GM12892 (cell line): ENCODE data around the gene FGFBP1.

Source experiments
- POLR2A ChIP-seq: IDR thresholded peaks from 2 replicates; pipeline ENCODE4 v1.6.1; 2011; ENCODE audit warnings: low read depth, low read length, control low read depth
- POLR2AphosphoS5 ChIP-seq: IDR thresholded peaks from 2 replicates; pipeline ENCODE4 v1.6.1; 2011; ENCODE audit warnings: low read depth, low read length, control low read depth
- TAF1 ChIP-seq: IDR thresholded peaks from 2 replicates; pipeline ENCODE4 v1.6.1; 2011; ENCODE audit warnings: low read depth, mild to moderate bottlenecking, control low read depth, low read length, borderline replicate concordance

- TF ChIP-seq TAF1 (no peak), POLR2AphosphoS5 (no peak), POLR2A (no peak)
These were observed 48.2 kb downstream of the FGFBP1 start for GRCh38 chr4:15890246-15890829.
